OCI-LY1 (cell line): ENCODE data around the gene ARHGEF11.

Experiments
- EZH2 ChIP-seq: fragments of 200-600 bp; sonication (generic), shearing (Covaris generic); IDR thresholded peaks from 2 replicates; pipeline ENCODE4 v1.8.0; 2017; ENCODE audit warnings: borderline replicate concordance, mixed run types, mild to moderate bottlenecking, antibody characterized with exemption, low read length, moderate library complexity, mixed read lengths
- TF ChIP-seq, protein P1 (sequence below): fragments of 200-600 bp; sonication (generic), shearing (Covaris generic); IDR thresholded peaks from 2 replicates; pipeline ENCODE4 v1.5.1; 2017; ENCODE audit warnings: mild to moderate bottlenecking, antibody characterized with exemption, low read length, moderate library complexity, mixed read lengths

DNA sequence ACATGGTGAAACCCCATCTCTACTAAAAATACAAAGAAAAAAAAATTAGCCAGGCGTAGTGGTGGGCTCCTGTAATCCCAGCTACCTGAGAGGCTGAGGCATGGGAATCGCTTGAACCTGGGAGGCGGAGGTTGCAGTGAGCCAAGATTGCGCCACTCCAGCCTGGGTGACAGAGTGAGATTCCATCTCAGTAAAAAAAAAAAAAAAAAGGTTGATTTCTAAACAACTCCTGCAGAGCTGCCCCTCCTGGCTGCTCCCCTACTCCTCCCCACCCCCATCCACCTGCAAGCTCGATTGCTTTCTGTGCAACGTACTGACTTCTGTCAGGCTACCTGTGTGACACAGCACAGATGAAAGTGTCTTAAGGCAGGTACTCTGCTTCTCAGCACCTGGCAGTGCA lies 40.8 kb upstream of the ARHGEF11 start:
- TF ChIP-seq, protein P1, sequence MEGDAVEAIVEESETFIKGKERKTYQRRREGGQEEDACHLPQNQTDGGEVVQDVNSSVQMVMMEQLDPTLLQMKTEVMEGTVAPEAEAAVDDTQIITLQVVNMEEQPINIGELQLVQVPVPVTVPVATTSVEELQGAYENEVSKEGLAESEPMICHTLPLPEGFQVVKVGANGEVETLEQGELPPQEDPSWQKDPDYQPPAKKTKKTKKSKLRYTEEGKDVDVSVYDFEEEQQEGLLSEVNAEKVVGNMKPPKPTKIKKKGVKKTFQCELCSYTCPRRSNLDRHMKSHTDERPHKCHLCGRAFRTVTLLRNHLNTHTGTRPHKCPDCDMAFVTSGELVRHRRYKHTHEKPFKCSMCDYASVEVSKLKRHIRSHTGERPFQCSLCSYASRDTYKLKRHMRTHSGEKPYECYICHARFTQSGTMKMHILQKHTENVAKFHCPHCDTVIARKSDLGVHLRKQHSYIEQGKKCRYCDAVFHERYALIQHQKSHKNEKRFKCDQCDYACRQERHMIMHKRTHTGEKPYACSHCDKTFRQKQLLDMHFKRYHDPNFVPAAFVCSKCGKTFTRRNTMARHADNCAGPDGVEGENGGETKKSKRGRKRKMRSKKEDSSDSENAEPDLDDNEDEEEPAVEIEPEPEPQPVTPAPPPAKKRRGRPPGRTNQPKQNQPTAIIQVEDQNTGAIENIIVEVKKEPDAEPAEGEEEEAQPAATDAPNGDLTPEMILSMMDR = no peak
- TF ChIP-seq EZH2 = no peak
